GM21447 (cell line): ENCODE data around the gene MGAT5.

Experiments
- ATAC-seq: cut with Tn5 transposase; IDR thresholded peaks from one replicate; pipeline ENCODE4 v1.9.1; 2021; ENCODE audit not compliant: unreplicated experiment

The MGAT5 gene

DNA sequence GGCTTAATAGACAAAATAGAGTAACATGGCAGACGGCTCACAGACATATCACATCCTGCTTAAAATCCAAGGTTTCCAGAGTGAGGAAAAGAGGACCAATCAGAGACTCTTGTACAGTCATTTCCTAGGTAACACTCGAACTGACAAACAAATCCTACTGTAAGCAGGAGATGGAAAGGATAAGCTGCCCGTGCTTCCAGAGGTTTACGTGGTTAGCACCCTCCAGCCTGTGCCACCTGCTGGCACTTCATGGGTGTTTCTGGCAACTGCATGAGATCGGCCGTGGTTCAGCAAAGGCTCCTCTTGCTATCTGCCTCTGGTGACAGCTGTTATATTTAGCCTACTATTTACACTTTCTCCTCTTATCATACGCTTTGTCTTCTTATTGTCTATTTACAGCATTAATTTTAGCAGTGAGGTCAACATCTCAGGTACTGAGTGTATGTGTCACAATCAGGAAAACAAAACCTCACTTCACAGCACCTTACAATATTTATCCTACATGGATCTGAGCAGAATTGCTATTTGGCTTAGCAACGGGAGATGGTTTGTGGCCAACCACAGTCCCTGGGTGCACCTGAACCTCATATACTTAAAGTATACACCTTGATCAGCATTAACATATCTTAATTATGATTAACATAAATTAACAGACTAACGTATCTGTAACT is 238.0 kb downstream of the MGAT5 start:
- ATAC-seq, result no peak

DNA sequence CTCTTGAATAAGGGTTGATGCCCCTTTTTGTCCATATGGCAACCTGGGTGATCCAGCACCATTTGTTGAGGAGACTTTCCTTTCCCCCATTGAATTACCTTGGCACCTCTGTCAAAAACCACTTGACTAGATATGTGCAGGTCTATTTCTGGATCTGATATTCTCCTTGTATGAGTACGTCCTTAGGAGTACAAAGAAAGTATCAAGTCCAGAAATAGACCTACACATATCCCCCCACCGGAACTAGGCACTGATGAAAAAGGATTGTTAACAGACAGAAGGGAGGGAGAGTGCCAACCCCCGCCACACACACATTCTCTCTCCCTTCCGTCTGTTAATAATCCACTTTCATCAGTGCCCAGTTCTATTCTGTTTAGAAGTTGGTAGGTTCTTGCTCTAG is 239.9 kb downstream of the MGAT5 start:
- no peak for ATAC-seq

DNA sequence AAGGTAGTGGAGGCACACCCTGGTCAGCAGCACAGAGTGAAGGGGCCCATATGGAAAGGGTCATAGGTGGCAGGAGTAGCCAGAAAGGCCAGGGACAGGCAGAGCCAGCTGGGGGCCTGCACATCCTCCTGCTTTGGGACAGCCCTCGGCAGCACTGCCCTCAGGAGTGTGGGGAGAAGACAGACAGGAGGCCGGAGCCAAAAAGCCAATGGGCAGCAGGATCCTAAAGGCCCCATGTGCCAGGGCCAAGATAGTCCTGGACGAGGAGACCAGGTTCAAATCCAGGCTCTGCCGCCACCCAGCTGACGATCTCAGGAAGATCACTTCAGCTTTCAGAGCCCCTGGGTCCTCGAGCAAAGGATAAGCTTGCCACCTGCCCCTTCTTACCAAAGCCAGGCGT is 244.8 kb downstream of the MGAT5 start:
- no peak for ATAC-seq

DNA sequence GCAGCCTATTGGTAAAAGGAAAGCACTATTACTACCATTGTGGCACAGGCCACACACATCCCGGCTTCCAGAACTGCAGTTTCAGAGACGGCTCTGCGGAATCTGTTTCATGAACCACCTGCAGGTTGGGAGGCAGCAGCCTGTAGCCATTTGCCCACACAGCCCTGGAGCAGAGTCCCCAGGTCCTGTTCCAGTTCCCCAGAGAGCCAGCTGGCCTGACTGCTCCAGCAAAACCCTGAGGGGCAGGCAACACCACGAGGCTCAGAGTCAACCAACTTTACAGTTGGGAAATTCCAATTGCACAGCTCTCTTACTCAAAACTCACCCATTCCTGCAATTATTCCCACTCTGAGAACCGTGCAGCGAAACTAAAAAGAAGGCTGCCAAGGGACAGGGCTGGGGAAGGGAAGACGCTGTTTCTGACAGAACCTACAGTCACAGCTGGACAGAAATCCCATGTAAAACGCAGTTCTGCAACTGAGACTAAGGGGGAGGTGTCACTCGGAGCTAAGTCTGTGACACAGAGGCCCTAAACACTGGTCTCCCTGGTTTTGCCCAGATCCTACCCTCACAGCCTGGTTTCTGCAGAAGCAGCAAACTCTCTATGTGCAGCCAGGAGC is 245.5 kb downstream of the MGAT5 start:
- no peak for ATAC-seq

DNA sequence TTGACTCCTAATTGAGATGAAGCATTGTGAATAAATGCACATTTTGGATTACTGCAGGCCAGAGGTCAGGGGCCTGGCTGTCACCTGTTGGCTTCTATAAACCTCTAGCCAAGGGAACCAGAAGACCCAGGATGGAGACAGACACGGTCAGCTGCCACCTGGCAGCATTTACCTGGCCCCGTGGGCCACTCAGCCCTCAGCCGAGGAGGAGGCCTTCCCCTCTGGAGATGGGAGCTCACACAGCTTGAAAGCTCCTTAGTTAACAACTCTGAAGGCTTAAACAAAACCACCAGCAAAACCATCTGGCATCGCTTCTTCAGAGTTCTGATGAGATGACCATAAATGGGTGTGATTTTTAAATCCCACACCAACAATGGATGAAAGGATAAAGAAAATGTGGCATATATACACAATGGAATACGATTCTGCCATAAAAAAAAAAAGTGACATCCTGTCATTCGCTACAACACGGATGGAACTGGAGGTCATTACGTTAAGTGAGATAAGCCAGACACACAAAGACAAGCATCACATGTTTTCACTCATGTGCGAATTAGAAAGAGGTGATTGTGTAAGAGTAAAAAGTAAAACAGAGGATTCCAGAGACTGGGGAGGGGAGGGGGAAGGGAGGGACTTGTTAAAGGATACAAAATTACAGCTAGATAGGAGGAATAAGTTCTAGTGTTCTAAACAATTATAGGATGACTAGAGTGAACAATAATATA is 246.5 kb downstream of the MGAT5 start:
- ATAC-seq, result no peak

DNA sequence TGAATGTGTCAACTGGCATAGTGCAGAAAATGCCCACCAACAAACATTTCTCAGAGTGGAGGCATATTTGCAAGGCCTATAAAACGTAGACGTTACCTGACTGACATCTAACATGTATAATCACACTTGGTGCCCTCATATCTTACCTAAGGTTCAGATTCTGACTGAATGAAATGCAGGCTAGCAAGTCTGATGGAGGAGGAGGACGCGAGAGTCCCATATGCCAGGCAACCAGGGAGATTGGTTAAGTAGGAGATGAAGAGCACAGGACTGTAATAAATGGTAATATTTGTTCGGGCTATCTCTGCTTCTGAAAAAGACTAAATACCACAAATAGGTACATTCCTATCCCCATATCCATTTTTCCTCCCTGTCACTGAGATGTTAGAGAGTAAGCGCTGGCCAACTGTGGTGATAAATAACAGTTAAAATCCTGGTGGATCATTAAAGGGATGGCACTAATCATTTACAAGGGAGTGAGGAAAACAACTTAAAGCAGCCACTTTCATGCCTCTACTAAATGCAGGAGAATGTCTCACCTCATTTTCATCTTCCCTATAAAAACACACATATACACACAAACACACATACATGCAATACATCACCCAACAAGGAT is 247.7 kb downstream of the MGAT5 start:
- no peak for ATAC-seq

DNA sequence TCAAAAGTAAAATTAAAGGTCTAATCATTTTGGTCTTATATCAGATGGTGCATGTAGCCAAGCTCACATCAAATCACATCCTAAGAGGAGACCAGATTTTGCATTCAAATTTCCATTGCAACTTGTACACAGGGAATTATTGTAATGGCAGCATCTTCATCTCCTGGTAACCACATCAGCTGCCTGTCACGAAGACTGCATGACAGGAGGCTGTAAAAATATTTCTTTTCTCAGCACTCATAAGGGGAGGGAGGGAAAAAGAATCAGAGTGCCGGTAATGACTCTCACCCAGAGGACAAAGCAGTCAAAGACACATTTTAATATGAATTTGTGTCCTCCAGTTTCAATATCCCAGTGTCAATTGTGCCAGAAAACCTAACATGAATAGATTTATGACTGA is 248.2 kb downstream of the MGAT5 start:
- ATAC-seq, result no peak
